ENCODE data around the gene RNF180.

Gene RNF180, protein sequence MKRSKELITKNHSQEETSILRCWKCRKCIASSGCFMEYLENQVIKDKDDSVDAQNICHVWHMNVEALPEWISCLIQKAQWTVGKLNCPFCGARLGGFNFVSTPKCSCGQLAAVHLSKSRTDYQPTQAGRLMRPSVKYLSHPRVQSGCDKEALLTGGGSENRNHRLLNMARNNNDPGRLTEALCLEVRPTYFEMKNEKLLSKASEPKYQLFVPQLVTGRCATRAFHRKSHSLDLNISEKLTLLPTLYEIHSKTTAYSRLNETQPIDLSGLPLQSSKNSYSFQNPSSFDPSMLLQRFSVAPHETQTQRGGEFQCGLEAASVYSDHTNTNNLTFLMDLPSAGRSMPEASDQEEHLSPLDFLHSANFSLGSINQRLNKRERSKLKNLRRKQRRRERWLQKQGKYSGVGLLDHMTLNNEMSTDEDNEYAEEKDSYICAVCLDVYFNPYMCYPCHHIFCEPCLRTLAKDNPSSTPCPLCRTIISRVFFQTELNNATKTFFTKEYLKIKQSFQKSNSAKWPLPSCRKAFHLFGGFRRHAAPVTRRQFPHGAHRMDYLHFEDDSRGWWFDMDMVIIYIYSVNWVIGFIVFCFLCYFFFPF

DNA sequence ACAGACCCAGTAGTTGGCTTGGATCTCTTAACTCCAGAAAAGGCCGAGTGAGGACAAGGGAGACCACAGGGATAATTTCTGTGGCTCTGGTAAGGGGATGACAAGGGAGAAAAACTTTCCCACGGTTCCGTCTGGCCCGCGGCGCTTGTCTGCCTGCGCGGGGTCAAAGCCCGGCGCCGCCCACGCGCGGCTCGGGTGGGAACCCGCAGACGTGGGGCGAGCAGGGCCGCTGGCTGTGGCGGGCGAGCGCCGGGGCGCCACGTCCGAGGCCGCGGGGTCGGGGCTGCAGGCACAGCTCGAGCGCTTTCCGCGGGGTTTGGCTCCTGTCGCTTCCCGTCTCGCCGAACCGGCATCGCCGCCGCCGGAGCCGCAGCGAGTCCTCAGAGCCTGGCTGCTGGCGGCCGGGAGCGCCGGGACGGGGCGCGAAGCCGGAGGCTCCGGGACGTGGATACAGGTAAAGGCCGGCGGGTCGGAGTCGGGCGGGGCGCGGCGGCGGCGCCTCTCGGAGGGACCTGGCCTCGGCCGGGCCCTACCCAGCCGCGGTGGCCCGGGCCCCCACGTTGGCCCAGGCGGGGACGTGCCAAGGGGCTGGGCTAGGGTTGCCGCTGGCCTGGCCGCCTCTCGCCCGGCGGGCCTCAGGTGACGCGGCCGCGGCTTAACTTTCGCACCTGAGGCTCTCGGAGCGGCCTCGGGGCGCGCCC is at the start of gene RNF180:
Gene RNF180, plus strand, starts transcription at position 344 of the 701 bp plus-strand sequence. CDS start 34,965 bp downstream, outside the sequence.
- DNase-seq: no peak

DNA sequence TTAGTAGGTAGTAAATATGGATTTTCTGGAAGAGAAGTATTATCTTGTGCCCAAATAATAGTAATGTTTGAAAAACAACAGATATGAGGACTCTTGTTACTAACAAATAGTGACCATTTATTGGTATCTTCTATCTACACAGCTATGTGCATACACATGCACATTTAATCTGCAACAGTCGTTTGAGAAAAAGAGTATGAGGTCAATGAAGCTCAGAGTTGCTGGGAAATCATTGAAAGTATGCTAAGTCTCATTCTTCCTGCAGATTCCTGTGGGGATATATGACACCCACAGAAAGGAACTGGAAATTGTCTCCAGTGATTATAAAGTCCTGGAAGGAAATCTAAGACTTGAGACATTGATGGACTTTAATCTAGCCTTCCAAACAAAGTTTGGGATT is 40.1 kb upstream of the RNF180 start:
- no peak for DNase-seq

DNA sequence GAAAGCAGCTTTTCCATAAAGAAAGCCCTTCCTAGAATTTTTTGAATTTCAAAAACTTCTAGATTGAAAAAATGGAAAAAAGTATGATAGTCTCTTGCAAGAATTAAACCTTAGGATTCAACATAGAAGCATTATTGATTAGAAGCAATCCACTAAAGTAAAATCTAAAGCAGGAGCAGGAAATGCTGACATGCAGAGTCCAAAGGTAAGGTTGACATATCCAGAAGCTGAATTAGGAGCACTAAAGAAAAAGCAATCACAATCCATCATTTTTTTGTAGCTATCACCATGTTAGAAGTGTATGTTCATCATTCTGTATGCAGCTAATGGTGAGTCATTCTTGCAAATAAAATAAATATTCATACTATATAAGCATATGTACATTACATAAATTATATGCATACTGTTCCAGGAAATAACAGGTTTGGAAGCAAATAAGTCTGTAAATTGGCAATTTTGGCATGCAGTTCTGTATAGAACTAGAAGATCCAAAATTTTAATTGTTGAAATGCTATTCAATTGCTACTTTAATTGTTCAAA is 39.4 kb upstream of the RNF180 start:
- DNase-seq: no peak

DNA sequence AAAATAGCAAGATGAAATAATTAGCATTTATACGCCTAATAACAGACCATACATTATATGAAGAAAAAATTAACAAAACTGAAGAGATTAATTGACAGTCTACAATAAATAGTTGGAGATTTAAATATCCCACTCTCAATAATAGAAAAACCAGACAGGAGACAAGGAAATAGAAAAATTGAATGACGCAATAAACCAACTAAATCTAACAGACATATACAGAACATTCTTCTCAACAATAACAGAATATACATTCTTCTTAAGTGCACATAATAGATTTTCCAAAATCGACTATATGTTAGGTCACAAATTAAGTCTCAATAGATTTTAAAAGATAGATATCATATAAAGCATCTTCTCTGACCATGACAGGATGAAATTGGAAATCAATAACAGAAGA is 25.6 kb upstream of the RNF180 start:
- no peak for DNase-seq

DNA sequence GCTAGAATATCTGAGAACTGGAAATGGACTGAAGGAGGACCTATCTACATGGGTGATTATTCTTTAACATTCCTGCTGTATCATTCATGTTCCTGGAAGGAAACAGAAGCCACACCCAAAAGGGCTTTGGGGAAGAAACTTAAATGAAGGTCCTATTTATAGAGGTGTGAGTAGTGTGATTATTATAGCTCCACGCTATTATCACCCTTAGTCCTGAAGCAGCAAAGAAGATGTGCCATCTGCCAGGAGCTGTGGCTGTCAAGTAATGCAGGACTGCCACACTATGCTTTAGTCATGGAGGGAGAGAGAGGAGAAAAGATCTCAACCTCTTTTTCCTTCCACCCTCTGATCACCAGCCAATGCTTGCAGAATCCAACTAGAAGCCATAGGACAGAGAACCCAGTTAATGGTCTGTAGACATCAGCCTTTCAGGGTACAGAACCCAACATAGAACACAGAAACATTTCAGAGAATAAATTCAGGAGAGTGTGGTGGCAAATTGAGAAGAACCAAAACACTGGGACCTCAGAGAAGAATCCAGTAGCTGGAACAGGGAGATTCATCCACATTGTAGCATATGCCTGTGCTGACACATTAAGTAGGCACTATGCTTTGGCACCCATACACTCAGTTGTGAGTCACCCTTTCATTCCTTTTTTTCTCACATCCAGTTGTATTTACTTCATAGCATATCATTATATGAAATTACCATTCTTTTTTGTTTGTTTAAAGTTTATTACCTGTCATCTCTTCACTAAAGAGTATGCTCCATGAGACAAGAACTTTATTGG is 21.0 kb upstream of the RNF180 start:
- no peak for DNase-seq

DNA sequence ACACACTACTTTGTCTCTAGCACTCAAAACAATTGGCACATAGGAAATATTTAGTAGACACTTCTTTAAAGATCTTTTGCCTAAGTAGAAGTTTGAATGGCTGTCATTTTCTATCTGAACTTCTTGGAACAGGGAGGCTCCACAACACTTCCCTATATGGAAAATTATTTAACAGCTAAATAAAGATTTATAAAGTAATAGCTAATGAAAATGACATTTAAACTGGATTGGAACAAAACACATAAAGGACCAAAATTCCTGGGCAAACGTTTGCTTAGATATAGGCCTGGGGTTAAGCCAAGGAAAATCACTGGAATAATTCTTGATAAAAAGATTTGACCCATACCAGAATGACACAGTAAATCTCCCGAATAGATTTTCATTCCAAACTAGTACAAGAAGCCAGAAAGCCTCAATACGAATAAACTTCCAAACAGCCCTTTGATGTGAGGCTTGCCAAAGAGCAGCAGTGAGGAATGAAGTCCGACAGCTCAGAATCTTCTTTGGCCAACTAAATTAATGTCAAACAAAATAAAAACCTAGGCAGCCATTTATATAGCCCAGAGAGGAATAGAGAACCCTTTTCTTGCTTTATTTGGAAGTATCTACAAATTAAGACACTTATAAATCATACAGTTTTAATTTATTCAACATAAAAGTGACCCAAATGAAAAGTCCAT is 20.3 kb upstream of the RNF180 start:
- DNase-seq: no peak

DNA sequence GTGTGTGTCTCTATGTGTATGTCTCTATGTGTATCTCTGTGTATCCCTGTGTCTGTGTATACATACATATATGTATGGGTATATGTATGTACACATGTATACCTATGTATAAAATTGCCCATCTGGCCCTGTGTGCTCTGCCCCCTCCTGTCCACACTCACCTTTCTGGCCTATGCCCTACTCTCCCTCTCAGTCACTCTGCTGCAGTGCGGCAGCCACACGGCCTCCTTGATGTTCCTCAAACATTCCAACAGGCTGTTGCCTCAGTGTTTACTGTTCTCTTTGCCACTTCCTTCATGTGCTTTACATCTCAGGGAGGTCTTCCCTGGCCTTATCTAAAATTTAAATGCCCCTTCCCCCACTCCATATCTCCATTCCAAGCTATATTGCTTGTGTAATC is 18.3 kb upstream of the RNF180 start:
- DNase-seq: no peak

DNA sequence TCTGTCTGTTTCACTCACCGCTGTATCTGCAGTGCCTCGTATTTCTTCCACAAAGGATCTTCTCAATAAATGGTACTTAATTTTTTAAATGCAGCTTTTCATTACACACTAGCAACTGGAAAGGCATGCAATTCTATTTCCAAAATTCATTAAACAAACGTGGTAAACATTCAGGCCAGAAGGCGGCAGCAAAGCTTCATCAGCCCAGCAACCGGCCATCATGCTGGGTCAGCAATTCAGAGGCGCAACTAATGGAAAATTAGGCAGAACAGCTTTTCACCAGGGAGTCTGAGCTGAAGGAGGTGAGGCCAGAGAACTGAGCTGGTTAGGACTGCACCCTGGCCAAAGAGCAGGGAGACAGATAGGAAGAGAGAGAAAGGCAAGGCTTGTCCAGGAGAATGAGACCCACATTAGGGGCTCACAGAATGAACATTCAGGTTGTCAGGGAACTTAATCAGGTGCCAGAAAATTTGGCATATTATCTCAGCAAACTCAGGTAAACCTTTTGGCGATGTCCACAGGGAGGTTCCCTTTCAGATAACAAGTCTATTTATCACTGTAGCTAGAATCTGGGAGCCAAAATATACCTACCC is 17.7 kb upstream of the RNF180 start:
- DNase-seq: no peak

DNA sequence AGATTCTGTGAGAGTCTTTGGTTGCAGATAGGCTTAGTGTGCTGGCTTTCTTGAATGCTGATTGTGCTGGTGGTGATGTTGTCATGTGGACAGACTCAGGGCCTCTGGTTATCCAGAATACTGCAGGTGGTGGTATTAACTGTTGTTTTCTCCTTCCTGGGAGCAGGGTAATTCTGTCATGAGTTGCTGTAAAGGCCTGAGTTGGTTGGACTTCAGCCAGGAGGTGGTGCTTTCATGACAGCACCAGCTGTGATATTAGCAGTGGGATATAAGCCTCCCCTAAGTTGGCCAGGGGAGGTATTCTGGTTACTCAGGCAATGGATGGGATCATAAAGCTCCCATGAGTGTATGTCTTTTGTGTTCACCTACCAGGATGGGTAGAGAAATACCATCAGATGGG is 16.4 kb upstream of the RNF180 start:
- no peak for DNase-seq

DNA sequence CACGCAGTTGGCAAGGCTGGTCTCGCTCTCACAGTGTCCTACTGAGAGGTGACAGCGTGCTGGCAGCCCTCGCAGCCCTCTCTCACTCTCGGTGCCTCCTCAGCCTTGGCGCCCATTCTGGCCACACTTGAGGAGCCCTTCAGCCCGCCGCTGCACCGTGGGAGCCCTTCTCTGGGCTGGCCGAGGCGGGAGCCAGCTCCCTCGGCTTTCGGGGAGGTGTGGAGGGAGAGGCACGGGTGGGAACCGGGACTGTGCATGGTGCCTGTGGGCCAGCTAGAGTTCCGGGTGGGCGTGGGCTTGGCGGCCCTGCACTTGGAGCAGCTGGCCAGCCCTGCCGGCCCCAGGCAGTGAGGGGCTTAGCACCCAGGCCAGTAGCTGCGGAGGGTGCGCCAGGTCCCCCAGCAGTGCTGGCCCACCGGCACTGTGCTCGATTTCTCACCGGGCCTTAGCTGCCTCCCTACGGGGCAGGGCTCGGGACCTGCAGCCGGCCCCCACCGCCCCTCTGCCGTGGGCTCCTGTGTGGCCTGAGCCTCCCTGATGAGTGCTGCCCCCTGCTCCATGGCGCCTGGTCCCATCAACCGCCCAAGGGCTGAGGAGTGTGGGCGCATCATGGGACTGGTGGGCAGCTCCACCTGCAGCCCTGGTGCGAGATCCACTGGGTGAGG is 15.7 kb upstream of the RNF180 start:
- no peak for DNase-seq

DNA sequence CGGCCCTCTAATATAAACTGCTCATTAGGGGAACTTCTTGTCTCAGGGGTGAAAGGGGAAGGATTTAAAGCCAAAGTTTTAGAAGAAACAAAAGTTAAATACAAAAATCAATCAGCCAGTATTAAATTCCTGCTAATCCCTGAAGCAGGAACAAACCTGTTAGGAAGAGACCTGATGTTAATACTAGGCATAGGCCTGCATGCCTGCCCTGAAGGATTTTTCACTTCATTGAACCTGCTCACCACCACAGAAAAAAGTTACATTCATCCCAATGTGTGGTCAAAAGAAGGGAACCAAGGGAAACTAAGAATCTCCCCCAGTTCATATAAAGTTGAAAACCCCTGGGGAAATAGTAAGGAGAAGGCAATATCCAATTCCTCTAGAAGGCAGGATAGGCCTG is 9.4 kb upstream of the RNF180 start:
- DNase-seq: no peak

DNA sequence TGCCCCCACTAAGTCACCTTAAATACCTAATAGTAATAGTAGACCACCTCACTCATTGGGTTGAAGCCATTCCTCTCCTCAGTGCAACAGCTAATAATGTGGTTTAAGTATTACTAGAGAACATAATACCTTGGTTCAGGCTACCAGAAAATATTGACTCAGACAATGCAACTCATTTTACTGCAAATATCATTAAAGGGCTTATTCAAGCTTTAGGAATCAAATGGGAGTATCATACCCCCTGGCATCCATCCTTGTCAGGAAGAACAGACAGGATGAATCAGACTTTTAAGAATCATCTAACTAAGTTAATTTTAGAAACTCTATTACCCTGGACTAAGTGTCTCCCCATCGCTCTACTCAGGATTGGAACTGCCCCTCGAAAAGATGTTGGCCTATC is 6.8 kb upstream of the RNF180 start:
- DNase-seq: no peak

DNA sequence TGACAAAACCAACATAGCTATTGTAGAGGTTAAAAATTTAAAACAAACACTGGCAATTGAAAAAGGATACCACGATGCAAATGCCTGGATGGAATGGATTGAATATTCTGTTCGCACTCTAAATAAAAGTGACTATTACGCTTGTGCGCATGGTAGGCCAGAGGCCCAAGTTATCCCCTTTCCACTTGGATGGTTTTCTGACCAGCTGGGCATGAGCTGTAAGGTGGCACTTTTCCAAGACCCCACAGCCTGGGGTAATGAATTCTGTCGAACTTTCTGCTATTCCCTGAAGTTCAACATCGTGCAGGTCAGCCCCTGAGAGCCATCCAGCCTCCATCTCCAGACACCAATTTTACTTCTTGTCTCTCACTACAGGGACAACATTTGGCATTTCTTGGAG is 5.4 kb upstream of the RNF180 start:
- DNase-seq: no peak

DNA sequence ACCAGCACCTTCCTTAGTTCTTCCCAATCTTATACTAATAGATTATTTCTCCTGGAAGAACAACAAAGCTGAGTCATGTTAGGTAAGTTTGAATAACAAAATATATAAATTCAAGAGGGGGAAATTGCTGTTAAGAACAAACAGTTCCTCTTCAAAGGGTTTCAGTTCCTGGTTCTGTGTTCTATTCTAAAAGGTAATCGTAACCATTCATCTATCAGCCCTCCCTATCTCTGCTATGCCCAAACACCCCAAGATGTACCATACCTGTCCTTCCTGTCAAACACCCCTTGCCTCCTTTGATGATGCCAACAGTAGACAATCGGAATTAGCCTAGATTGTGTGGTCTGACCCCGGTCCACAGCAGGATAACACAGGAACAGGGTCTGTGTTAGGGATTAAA is 4.2 kb upstream of the RNF180 start:
- DNase-seq: no peak

DNA sequence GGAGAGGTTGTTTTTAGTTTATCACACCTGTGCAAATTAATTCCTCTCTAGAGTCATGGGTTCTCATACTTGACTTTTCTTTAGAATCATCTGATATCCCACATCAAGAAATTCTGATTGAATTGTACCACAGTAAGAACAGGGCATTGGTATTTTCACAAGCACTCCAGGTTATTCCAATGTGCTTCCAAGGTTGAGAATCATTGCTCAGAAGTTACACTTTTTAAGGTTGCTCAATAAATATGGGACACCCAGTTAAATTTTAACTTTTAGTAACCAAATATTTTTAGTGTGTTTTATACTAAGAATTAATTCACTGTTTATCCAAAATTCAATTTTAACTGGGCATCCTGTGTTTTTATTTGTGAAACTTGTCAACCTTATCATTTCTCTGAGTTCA is 2.5 kb upstream of the RNF180 start:
- DNase-seq: no peak

DNA sequence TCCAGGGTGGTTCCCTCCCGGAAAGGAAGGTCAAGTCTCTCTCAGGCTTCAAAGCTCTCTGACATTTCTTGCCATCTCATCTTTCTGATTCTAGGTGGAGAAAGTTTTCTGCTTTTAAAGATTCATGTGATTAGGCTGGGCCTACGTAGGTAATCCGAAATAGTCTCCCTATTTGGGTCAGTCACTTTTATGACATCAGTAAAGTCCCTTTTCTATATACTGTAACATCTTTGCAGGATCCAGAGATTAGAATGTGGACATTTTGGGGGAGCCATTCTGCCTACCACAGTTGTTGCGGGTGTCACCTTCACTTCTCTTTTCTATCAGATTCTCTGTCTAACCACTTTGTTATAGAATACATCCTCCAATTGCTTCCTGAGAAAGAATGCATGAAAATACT is 1.9 kb upstream of the RNF180 start:
- no peak for DNase-seq

DNA sequence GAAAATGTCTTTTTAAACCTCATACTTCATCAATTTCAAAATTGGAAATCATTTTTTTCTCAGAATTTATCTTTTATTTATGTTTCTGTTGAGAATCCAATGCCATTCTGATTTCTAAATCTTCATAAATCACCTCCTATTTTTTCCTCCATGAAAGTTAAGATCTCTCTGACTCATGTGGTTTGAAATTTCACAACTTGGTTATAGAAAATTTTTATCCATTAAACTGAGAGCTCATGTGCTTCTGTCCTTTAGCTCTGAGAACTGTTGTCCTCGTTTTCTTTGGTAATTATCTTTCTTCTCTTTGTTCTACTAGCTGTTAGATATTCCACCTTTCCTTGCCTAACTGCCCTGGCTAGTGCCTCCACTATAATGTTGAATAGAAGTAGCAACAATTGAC is 1.5 kb upstream of the RNF180 start:
- no peak for DNase-seq

DNA sequence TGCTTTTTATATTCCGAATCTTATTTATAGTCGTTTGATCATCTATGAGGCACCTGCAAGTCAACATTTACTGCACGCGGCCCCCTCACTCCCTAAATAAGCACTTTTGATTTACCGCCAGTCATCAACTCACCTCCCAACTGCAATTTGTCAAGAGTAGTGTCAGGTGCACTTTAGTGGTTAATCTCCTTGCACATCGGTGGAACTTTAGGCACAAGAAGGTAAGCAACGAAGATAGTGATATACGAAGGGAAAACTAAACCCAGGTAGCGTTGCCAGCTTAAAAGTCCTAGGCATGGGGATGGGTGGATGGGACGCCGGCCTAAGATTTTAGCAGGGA is 513 bp upstream of the RNF180 start:
- no peak for DNase-seq

DNA sequence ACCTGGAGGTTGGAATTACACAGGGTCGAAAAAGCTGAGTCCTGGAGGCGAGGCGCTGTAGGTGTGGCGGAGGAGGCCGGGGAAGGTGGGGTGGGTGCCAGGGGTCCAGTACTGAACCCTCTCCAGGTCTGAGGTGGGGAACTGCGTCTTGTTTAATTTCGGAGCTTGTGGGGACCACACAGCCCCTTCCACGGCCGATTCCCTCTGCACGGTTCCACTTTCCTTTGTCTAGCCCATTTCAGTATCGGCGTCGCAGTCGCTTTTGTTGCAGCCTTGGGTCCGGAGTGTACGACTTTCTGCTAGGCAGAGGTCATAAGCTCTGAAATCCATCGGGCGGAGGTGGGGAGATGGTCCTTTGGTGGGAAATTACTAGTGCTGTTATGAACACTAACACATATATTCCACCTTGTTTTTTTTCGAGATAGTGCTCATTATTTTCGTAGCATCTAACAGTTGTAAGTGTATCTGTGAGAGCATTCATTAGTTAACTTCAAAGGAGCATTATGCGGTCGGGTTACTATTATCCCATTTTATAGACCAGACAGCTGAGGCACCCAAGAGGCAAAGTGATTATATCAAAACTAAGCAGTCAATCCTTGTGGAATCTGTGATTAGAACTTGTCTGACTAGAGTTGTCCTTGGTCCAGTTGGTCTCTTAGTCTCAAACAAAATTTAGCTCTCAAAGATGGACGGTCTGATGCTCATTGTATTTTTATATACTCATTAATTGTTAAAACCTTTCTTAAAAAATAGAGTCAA is 737 bp downstream of the RNF180 start:
- no peak for DNase-seq

DNA sequence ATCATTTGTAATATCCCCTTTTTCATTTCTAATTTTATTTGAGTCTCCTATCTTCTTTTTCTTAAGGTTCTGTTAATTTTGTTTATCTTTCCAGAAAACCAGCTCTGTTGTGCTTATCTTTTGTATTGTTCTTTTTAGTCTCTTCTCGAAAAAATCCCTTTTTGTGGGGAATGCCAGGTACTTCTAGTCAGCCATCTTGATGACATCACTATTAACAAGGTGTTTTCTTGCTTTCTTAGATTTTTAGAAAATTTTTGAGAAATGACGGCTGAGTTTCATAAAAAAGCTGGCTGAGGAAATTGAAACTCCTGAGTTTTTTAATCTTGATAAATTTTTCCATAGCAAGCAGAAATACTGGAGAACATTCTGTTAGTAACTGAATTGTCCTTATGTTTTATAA is 10.7 kb downstream of the RNF180 start:
- DNase-seq: no peak
